HL-60 (cell line): ENCODE data around the gene HDGFL3.

Source experiments
- DNase-seq, 2 experiments: peaks; one replicate each; pipeline ENCODE4 v3.0.0-alpha.2; 2010 to 2020; ENCODE audit warnings: low read depth in 1 of 2, low spot score in 1 of 2
- H3K27ac ChIP-seq: fragments of 250-450 bp; sonication (Bioruptor Pico); replicated peaks from 2 replicates; pipeline ENCODE4 v1.5.1; 2020; ENCODE audit warnings: mild to moderate bottlenecking, moderate library complexity
- H3K27me3 ChIP-seq: fragments of 250-450 bp; sonication (Bioruptor Pico); 2 replicates; pipeline ENCODE4 v1.5.1; 2021; ENCODE audit warnings: mild to moderate bottlenecking, moderate library complexity; ENCODE audit not compliant: insufficient read depth, poor library complexity, severe bottlenecking
- H3K4me3 ChIP-seq: replicated peaks from 2 replicates; pipeline ENCODE4 v1.5.1; 2011; ENCODE audit warnings: mild to moderate bottlenecking, control low read depth, low read length; ENCODE audit not compliant: insufficient read depth
- CTCF ChIP-seq: IDR thresholded peaks from one replicate; pipeline ENCODE4 v1.5.1; 2011; ENCODE audit warnings: low read length, control low read depth, inconsistent platforms; ENCODE audit not compliant: insufficient read depth
- GABPA ChIP-seq: IDR thresholded peaks from 2 replicates; pipeline ENCODE4 v1.6.1; 2012; ENCODE audit warnings: low read depth
- POLR2AphosphoS5 ChIP-seq: IDR thresholded peaks from 2 replicates; pipeline ENCODE4 v1.6.1; 2012; ENCODE audit warnings: low read depth
- SPI1 ChIP-seq: IDR thresholded peaks from 2 replicates; pipeline ENCODE4 v1.6.1; 2012; ENCODE audit warnings: low read depth, mild to moderate bottlenecking, borderline replicate concordance
- TF ChIP-seq, protein P1 (sequence below): IDR thresholded peaks from 2 replicates; pipeline ENCODE4 v1.6.1; 2012; ENCODE audit warnings: low read depth; ENCODE audit not compliant: insufficient replicate concordance

The HDGFL3 gene

GRCh38 chr15:83104141-83104540 lies 103.5 kb downstream of the HDGFL3 start:
- no peak overlapping the region for H3K4me3 ChIP-seq
- peaks cover 4% of the 10 kb centered on the region for H3K27me3 ChIP-seq
- TF ChIP-seq CTCF (no peak), GABPA (no peak), SPI1 (no peak), POLR2AphosphoS5 (no peak)
- TF ChIP-seq, protein P1, sequence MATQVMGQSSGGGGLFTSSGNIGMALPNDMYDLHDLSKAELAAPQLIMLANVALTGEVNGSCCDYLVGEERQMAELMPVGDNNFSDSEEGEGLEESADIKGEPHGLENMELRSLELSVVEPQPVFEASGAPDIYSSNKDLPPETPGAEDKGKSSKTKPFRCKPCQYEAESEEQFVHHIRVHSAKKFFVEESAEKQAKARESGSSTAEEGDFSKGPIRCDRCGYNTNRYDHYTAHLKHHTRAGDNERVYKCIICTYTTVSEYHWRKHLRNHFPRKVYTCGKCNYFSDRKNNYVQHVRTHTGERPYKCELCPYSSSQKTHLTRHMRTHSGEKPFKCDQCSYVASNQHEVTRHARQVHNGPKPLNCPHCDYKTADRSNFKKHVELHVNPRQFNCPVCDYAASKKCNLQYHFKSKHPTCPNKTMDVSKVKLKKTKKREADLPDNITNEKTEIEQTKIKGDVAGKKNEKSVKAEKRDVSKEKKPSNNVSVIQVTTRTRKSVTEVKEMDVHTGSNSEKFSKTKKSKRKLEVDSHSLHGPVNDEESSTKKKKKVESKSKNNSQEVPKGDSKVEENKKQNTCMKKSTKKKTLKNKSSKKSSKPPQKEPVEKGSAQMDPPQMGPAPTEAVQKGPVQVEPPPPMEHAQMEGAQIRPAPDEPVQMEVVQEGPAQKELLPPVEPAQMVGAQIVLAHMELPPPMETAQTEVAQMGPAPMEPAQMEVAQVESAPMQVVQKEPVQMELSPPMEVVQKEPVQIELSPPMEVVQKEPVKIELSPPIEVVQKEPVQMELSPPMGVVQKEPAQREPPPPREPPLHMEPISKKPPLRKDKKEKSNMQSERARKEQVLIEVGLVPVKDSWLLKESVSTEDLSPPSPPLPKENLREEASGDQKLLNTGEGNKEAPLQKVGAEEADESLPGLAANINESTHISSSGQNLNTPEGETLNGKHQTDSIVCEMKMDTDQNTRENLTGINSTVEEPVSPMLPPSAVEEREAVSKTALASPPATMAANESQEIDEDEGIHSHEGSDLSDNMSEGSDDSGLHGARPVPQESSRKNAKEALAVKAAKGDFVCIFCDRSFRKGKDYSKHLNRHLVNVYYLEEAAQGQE: no peak
- no peak for DNase-seq
- H3K27ac ChIP-seq: no peak overlapping the region

DNA sequence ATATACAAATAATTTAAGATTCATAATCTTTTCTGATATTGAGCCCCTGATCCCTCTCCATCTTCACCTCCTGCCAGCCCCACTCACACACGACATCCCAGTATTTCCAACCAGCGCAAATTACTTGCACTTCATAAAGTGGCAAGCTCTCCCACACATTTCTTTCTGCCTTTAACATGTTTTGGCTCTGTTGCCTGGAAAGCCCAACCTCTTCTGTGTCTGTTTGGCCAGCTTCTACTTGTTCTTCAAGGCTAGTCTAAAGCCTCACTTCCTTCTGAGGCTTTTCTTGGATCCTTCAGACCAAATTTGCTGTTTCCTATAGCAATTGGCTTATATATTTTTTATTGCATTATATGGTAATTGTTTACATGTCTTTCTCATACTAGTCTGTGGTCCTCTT lies 105.3 kb downstream of the HDGFL3 start:
- DNase-seq: no peak
- no peak overlapping the region for H3K27ac ChIP-seq
- peaks cover 4% of the 10 kb centered on the region for H3K27me3 ChIP-seq
- TF ChIP-seq, protein P1: no peak
- TF ChIP-seq SPI1 (no peak), POLR2AphosphoS5 (no peak), CTCF (no peak), GABPA (no peak)
- H3K4me3 ChIP-seq: no peak overlapping the region

DNA sequence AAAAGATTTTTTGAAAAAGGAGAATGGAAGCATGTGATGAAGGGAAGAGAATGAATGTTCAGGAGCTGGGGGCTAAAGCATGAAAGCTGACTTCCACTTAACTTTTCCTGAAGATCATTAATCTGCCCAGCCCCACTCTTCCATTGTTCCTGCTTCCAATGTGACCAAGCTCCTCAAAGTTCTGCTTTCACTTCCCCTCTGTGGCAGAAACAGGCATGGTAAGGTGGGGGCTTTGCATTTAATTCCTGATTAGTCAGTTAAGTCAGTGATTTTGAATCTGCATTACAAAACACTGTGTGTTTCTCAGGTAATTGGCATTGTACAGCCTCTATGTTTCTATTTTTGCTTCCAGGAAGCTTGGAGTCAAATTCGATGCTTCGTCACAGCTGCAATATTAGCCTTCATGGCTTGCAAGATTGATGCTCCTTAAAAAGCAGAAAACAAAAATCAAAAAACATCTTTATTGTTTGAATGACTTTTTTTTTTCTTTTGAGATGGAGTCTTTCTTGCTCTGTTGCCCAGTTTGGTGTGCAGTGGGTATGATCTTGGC lies 107.5 kb downstream of the HDGFL3 start:
- no peaks in the 10 kb centered on the region for H3K27me3 ChIP-seq

DNA sequence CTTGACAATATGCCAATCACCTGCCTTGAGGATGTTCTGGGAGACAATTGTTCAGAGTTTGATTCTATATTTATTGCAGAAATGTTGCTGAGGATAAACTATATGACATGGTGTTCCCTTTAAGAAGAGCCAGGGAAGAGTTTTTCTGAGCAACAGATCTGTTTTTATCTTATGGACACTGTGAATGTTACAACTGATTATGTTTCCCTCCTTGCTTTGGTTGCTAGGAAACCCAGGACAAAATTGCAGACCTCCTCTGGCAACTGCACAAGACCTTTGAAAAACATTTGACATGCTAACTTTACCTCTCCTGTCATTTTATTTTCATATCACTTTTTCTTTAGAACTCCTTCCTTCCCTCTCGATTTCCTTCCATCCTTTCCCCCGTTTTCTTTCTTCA lies 108.3 kb downstream of the HDGFL3 start:
- TF ChIP-seq CTCF (no peak), POLR2AphosphoS5 (no peak), GABPA (no peak), SPI1 (no peak)
- TF ChIP-seq, protein P1: no peak
- no peak overlapping the region for H3K27ac ChIP-seq
- no peak for DNase-seq
- H3K4me3 ChIP-seq: no peak overlapping the region
- H3K27me3 ChIP-seq: no peaks in the 10 kb centered on the region

More for the DNA sequence above, 107.5 kb downstream of the HDGFL3 start:
- TF ChIP-seq SPI1: peak; percentile 64
- no peak for TF ChIP-seq GABPA
- peak in 1 of 2 experiments; percentile 5 for DNase-seq
- Histone ChIP-seq H3K4me3 (no peak overlapping the region), H3K27ac (no peak overlapping the region)
